Liver (tissue), 3 donors: ENCODE measurements around the gene NLRP5.

Experiments
- ATF3 ChIP-seq: IDR thresholded peaks from 2 replicates; pipeline ENCODE4 v1.6.1; 2016; ENCODE audit warnings: antibody characterized with exemption
- CTCF ChIP-seq: fragments of 150-350 bp; IDR thresholded peaks from 2 replicates; pipeline ENCODE4 v1.5.1; 2017; ENCODE audit warnings: improper control_type of control experiment, low read depth, low read length; ENCODE audit not compliant: missing input control
- FOXA2 ChIP-seq: IDR thresholded peaks from 2 replicates; pipeline ENCODE4 v1.6.1; 2016; ENCODE audit warnings: antibody characterized with exemption
- GABPA ChIP-seq, 2 donors: IDR thresholded peaks in 1 of 2; conservative IDR thresholded peaks in 1 of 2; 2 replicates each; pipeline ENCODE4 v1.6.1; 2016; ENCODE audit warnings: antibody characterized with exemption in 2 of 2, mild to moderate bottlenecking in 1 of 2, moderate library complexity in 1 of 2
- HNF4A ChIP-seq, 2 donors: conservative IDR thresholded peaks; 2 replicates each; pipeline ENCODE4 v1.6.1; 2016; ENCODE audit warnings: antibody characterized with exemption in 2 of 2, mild to moderate bottlenecking in 2 of 2
- JUND ChIP-seq, 2 donors: IDR thresholded peaks; 2 replicates each; pipeline ENCODE4 v1.6.1; 2016; ENCODE audit warnings: antibody characterized with exemption in 2 of 2
- MAX ChIP-seq: IDR thresholded peaks from 2 replicates; pipeline ENCODE4 v1.6.1; 2016; ENCODE audit warnings: antibody characterized with exemption
- RAD21 ChIP-seq, 2 donors: IDR thresholded peaks; 2 replicates each; pipeline ENCODE4 v1.6.1; 2016; ENCODE audit warnings: antibody characterized with exemption in 2 of 2, mild to moderate bottlenecking in 2 of 2
- SP1 ChIP-seq: IDR thresholded peaks from 2 replicates; pipeline ENCODE4 v1.6.1; 2018; ENCODE audit warnings: antibody characterized with exemption, mild to moderate bottlenecking
- YY1 ChIP-seq: IDR thresholded peaks from 2 replicates; pipeline ENCODE4 v1.6.1; 2016; ENCODE audit warnings: antibody characterized with exemption, mild to moderate bottlenecking
- donor health status: healthy.
- donor health status: healthy.

- TF ChIP-seq CTCF: no peak
- no peak for TF ChIP-seq ATF3
- no peak for TF ChIP-seq RAD21 (IDR thresholded peaks at IDR 0.05)
- no peak for TF ChIP-seq SP1
- TF ChIP-seq JUND (IDR thresholded peaks at IDR 0.05): no peak
- no peak for TF ChIP-seq FOXA2
- TF ChIP-seq GABPA (IDR thresholded peaks at IDR 0.05 in 1 of 2, conservative IDR thresholded peaks at IDR 0.05 in 1 of 2): no peak
- TF ChIP-seq YY1: no peak
- TF ChIP-seq MAX: no peak
- no peak for TF ChIP-seq HNF4A (conservative IDR thresholded peaks at IDR 0.05)
These were observed 113.3 kb downstream of the NLRP5 start for GRCh38 chr19:56099638-56100539.
